Measurements from ENCODE around the gene AGTPBP1.

The AGTPBP1 gene

DNA sequence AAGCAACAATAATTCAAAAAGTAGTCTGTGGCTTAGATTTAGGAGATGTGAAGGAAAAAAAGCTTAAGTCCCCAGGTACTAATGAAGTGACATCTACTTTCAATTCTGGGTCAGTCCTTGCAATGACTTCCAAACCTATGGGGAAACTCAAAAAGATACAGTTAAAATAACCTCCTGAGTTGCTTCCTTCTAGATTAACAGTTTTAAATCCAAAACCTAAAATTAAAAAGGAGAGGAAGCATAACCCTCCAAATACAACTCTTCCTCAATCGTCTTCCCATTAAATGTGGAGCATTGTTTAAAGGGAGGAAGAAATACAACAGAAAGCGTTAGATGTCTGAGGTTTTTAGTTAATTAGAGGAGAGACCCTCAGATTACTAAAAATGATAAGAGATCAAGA is 75.7 kb downstream of the AGTPBP1 start:
- TF ChIP-seq, protein P1, sequence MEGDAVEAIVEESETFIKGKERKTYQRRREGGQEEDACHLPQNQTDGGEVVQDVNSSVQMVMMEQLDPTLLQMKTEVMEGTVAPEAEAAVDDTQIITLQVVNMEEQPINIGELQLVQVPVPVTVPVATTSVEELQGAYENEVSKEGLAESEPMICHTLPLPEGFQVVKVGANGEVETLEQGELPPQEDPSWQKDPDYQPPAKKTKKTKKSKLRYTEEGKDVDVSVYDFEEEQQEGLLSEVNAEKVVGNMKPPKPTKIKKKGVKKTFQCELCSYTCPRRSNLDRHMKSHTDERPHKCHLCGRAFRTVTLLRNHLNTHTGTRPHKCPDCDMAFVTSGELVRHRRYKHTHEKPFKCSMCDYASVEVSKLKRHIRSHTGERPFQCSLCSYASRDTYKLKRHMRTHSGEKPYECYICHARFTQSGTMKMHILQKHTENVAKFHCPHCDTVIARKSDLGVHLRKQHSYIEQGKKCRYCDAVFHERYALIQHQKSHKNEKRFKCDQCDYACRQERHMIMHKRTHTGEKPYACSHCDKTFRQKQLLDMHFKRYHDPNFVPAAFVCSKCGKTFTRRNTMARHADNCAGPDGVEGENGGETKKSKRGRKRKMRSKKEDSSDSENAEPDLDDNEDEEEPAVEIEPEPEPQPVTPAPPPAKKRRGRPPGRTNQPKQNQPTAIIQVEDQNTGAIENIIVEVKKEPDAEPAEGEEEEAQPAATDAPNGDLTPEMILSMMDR (conservative IDR thresholded peaks at IDR 0.05; ENCODE audit: low read depth, low read length): no peak
- no peaks in the 10 kb centered on the region for H4K20me1 ChIP-seq (ENCODE audit: insufficient read depth)
- no peak overlapping the region for H3K9ac ChIP-seq

DNA sequence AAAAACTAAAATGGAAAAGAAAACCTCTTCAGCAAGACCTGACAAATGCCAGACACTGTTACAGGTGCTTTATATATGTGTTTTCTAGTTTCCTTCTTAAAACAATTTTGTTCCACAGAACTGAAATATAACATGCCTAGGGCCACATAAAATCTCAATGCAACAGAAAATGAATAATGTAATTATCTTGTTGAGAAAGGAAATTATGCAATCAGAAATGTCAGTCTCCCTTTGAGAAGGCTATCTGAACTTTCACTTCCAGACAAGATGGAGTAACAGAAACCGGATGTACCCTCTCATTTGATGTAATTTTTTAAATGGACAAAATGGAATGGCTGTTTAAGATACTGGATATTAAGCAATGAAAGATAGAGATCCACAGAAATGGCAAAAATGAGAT is 79.2 kb downstream of the AGTPBP1 start:
- Histone ChIP-seq H2AFZ (ENCODE audit: low read depth) (no peak overlapping the region), H3K79me2 (ENCODE audit: insufficient read depth, low read depth) (no peaks in the 10 kb centered on the region), H3K4me2 (no peak overlapping the region), H3K27ac (no peak overlapping the region), H3K9ac (no peak overlapping the region), H3K4me3 (IDR thresholded peaks at IDR 0.05; ENCODE audit: insufficient read depth, low read depth, low read length) (no peak overlapping the region), H3K36me3 (ENCODE audit: insufficient read depth) (no peaks in the 10 kb centered on the region), H3K27me3 (ENCODE audit: insufficient read depth, low read depth) (no peaks in the 10 kb centered on the region), H3K4me1 (ENCODE audit: low read depth, poor library complexity, severe bottlenecking) (peaks cover 7% of the 10 kb centered on the region), H4K20me1 (ENCODE audit: insufficient read depth) (no peaks in the 10 kb centered on the region)
- TF ChIP-seq, protein P1 (conservative IDR thresholded peaks at IDR 0.05; ENCODE audit: low read depth, low read length): no peak

More for the DNA sequence above, 75.7 kb downstream of the AGTPBP1 start:
- Histone ChIP-seq H3K27ac (no peak overlapping the region), H3K27me3 (ENCODE audit: insufficient read depth, low read depth) (no peaks in the 10 kb centered on the region), H3K4me2 (no peak overlapping the region), H2AFZ (ENCODE audit: low read depth) (no peak overlapping the region), H3K4me3 (IDR thresholded peaks at IDR 0.05; ENCODE audit: insufficient read depth, low read depth, low read length) (no peak overlapping the region), H3K4me1 (ENCODE audit: low read depth, poor library complexity, severe bottlenecking) (peaks cover 7% of the 10 kb centered on the region), H3K79me2 (ENCODE audit: insufficient read depth, low read depth) (no peaks in the 10 kb centered on the region), H3K36me3 (ENCODE audit: insufficient read depth) (no peaks in the 10 kb centered on the region)

DNA sequence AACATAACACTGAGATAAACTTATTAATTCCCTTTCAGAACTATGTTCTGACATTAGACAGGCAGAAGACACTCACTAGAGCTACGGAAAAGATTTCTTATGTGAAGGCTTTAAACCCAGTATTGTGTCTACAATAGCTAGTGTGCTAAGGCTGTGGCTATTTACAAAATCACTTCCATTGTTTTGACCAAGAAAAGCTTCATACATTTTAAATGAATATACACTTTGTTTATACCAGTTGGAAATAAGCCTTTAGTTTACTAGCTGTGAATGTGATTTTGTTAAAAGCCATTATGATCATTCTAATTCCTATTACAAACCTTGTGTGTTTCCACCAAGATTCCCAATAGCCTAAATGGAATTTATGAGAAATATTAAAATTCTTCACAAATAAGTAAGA is 83.0 kb downstream of the AGTPBP1 start:
- Histone ChIP-seq H3K27ac (no peak overlapping the region), H3K79me2 (ENCODE audit: insufficient read depth, low read depth) (no peaks in the 10 kb centered on the region), H4K20me1 (ENCODE audit: insufficient read depth) (no peaks in the 10 kb centered on the region), H3K4me1 (ENCODE audit: low read depth, poor library complexity, severe bottlenecking) (no peaks in the 10 kb centered on the region), H3K4me2 (no peak overlapping the region), H3K9ac (no peak overlapping the region), H3K27me3 (ENCODE audit: insufficient read depth, low read depth) (no peaks in the 10 kb centered on the region), H3K36me3 (ENCODE audit: insufficient read depth) (no peaks in the 10 kb centered on the region), H3K4me3 (IDR thresholded peaks at IDR 0.05; ENCODE audit: insufficient read depth, low read depth, low read length) (no peak overlapping the region), H2AFZ (ENCODE audit: low read depth) (no peak overlapping the region)
- TF ChIP-seq, protein P1 (conservative IDR thresholded peaks at IDR 0.05; ENCODE audit: low read depth, low read length): no peak

DNA sequence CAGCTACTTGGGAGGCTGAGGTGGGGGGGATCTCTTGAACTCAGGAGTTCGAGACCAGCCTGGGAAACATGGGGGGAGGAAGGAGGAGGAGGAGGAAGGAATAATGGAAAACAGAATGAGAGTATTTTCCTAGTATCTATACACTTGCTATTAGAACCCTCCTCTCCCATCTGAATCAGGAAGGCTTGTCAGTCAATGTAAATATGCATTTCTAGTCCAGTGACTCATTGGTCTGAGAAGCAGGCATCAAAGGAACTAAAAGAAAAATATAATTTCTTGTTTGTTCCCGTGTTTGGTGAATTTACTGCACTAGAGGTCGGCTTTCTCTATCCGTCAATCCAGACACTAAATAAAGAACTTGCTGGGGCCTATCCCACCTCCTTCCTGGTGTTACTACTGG is 88.6 kb downstream of the AGTPBP1 start:
- H3K27ac ChIP-seq: no peak overlapping the region
- no peak overlapping the region for H2AFZ ChIP-seq (ENCODE audit: low read depth)
- H3K4me3 ChIP-seq (IDR thresholded peaks at IDR 0.05; ENCODE audit: insufficient read depth, low read depth, low read length): no peak overlapping the region
- no peaks in the 10 kb centered on the region for H3K36me3 ChIP-seq (ENCODE audit: insufficient read depth)
- H3K79me2 ChIP-seq (ENCODE audit: insufficient read depth, low read depth): no peaks in the 10 kb centered on the region
- H4K20me1 ChIP-seq (ENCODE audit: insufficient read depth): no peaks in the 10 kb centered on the region
- TF ChIP-seq, protein P1 (conservative IDR thresholded peaks at IDR 0.05; ENCODE audit: low read depth, low read length): no peak
- no peaks in the 10 kb centered on the region for H3K4me1 ChIP-seq (ENCODE audit: low read depth, poor library complexity, severe bottlenecking)
- no peaks in the 10 kb centered on the region for H3K27me3 ChIP-seq (ENCODE audit: insufficient read depth, low read depth)
- no peak overlapping the region for H3K9ac ChIP-seq
- H3K4me2 ChIP-seq: no peak overlapping the region
